NCI-H345 treated with DMSO at 0.1 percent for 48 hours (cell line): ENCODE results near the gene ATXN10.

ENCODE experiments used
- DNase-seq: peaks from one replicate; lab custom pipeline; 2025; ENCODE audit not compliant: unreplicated experiment; lab: John Stamatoyannopoulos, UW

Gene ATXN10

GRCh38 chr22:45819305-45819704 lies 147.7 kb downstream of the ATXN10 start:
- DNase-seq, result no peak

DNA sequence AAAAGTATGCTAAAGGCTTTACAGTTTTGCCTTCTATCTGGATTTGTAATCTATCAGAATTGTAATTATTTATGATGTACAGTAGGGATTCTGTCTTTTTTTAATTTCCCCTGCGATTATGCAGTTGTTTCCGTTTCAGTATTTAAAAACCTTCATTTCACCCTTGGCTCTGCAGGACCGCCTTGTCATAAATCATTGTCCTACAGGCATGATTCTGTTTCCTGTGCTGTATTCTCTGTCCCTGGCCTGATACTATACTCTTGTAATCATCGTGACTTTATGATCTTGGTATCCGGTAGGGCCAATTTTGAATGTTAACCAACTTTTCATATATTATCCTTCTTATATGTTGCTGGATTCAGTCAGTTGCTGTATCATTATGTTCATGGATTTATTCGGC lies 151.7 kb downstream of the ATXN10 start:
- DNase-seq, result no peak

GRCh38 chr22:45826520-45826919 lies 154.9 kb downstream of the ATXN10 start:
- DNase-seq, result no peak

DNA sequence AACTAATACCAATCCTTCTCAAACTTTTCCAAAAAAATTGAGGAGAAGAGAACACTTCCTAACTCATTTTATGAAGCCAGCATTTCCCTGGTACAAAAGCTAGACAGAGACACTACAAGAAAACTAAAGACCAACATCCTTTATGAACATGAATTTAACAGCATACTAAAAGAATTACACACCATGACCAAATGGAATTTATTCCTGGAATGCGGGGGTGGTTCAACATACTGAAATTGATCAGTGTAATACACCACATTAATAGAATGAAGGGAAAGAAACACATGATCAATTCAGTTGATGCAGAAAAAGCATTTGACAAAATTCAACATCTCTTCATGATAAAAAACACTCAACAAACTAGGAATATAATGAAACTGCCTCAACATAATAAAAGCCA lies 157.2 kb downstream of the ATXN10 start:
- DNase-seq, result no peak

DNA sequence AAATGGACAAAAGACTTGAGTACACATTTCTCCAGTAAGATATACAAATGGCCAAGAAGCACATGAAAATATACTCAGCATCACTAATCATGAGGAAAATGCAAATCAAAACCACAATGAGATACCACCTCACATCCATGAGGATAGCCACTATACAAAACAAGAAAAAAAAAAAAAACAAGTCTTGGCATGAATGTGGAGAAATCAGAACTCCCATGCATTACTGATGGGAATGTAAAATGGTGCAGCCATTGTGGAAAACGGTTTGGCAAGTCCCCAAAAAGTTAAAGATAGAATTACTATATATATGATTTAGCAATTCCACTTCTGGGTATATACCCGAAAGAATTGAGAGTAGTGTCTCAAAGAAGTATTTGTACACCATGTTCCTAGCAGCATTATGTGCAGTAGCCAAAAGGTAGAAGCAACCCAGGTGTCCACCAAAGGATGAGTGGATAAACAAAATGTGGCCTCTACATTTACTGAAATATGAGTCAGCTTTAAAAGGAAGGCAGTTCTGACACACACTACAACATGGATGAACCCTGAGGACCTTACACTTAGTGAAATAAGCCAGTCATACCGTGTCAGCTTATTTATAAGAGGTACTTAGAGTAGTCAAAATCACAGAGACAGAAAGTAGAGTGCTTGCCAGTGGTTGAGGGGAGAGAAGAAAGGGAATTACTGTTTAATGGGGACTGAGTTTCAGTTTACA lies 159.1 kb downstream of the ATXN10 start:
- no peak for DNase-seq

- DNase-seq, result no peak
Measured at GRCh38 chr22:45831394-45831793, 159.8 kb downstream of the ATXN10 start.

GRCh38 chr22:45832180-45832579 lies 160.5 kb downstream of the ATXN10 start:
- no peak for DNase-seq

GRCh38 chr22:45832959-45833580 lies 161.4 kb downstream of the ATXN10 start:
- no peak for DNase-seq

- no peak for DNase-seq
Measured at GRCh38 chr22:45833613-45834012, 162.0 kb downstream of the ATXN10 start.

DNA sequence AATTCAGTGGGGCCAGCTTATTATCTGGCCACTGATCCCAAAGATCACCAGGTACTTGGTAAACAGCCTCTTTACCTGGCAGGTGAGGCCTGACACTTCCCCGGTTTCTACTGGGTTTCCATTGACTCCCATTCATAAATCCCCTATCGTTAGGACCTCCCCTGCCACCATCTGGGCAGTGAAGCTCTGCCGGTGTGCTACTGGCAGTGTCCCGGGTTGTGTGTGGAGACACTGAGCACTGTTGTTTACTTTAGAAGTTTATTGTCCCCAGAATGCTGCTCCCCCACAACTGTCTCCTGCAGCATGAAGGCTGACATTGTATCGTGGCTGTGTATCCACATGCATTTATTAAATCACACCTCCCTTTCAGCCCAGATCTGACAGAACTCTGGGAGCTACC lies 162.6 kb downstream of the ATXN10 start:
- DNase-seq, result no peak

- DNase-seq, result no peak
Measured at GRCh38 chr22:45834795-45835194, 163.2 kb downstream of the ATXN10 start.

DNA sequence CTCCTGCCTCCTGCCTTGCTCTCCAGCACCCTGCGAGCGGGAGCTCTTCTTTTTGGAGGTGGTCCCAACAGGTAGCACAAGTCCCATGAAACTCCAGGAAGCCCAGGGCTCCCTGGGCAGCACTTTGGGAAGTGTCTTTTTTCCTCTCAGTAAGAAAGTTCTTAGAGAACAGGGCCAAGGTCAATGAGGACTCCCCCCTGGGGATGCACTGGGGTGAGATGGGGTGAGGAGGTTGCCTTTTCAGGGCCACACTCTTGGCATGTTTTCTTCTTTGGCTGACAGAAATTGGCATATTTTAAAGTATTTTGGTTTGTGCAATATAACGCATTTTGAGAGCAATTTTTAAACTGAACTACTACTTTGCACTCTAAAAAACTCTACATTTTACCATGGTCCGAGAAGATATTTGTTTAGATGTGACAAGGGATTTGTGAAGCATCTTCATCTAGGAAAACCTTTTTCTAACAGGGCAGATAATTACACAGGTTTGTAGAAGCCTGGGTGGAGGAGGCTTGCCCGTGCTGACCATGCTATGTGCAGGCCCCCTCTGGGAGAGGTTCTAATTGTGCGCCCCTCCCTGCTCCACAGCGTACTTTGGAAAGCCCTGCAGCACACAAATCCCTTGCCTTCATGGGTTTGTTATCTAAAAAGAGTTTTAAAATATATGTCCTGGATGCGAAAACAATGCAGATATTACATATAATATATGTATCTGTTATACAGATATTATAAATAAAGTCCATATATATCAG lies 165.0 kb downstream of the ATXN10 start:
- DNase-seq, result no peak

- DNase-seq, result no peak
Measured at GRCh38 chr22:45837508-45837907, 165.9 kb downstream of the ATXN10 start.

DNA sequence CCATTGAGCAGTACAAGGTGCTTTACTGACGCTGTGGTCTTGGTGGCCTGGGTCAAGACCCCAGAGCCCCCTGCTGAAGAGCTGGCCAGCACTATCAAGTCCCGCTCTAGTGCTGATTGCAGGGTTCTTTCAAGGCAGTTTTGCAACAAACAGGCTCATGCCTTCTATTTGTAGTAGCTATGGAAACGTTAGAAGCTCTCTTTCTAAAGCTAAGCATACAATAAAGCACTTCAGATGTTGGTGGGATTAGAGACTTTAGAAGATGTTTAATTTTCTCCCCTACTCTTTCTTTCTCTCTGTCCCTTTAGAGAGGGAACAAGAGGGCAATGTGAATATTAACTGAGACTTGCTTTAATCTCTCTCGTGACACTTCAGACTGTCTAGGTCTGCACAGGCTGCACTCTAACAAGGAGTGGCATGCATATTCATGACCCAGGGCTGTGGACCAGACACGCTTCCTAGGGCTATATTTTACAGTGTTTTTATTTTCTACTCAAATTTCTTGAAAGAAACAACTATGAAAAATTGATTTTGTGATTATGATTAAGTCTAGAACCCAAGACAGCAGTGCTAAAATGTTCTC lies 166.8 kb downstream of the ATXN10 start:
- no peak for DNase-seq

DNA sequence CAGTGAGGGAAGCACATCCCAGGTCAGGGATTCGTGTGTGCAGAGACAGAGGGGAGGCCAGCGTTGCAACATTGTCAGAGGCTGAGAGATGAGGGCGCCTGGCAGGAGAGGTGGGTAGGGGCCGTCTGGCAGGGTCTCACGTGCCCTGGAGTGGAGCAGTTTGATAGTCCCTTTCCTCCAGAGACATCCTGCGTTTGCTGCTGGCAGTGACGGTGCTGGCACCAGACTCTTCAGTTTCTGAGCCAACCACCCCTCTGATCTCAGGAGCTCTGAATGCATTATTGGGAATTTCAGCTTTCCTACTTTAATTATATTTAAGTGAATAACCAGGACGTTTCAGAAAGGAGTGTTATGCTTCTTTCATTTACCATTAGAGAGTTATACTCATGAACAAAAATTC lies 168.8 kb downstream of the ATXN10 start:
- no peak for DNase-seq

GRCh38 chr22:45842291-45842991 lies 170.8 kb downstream of the ATXN10 start:
- DNase-seq, result no peak

DNA sequence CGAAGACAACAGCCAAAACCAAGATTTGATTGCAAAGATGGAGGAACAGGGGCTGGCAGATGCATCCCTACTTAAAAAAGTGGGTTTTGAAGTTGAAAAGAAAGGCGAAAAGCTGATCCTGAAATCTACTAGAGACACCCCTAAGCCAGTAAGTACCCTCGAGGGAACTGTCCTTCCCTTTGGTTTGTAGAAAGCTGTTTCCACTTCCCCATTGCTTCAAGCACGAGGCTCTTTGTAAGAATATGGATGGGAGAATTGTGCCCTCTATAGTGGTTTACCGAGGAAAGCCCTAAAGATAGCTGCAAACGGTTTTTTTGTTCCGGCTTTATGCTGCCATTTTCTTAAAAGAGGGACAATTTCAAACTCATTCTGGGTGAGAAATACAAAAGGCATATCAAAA lies 171.4 kb downstream of the ATXN10 start:
- DNase-seq, result no peak

DNA sequence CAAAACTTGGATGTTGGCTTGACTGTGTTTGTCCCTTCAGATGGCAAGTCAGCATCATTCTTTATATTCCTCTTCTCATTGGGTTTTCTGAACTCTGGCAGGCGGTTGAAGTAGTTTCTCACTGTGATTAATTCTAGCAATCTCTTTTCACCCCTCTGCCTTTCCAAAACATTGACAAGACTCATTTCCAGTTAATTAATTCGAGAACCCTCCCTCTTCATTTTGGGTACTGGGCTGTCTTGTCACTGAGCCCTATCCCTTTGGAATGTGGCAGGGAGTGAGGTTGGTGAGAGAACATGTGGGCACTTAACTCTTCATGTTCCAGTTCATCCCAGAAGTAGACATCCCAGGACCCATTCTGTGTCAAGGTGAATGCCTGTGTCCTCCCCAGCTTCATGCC lies 172.4 kb downstream of the ATXN10 start:
- DNase-seq, result no peak

DNA sequence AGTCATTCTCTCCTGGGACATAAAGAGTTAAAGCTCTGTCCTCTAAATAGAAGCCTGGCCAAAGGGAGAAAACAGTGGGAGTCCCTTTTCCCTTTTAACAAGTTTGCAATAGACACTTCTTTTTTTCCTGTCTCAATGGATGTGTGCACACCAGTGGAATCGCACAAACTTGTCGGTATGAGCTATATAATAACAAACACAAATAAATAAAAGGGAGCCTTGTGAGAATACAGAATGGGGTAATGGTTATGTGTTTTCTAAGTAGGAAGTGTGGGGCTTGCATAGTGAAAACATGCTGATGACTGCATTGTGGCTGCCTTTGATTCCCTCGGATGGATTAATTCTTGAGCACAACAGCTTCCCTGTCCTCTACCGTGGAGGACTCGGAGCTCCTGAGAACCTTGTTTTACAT lies 173.4 kb downstream of the ATXN10 start:
- DNase-seq, result no peak

DNA sequence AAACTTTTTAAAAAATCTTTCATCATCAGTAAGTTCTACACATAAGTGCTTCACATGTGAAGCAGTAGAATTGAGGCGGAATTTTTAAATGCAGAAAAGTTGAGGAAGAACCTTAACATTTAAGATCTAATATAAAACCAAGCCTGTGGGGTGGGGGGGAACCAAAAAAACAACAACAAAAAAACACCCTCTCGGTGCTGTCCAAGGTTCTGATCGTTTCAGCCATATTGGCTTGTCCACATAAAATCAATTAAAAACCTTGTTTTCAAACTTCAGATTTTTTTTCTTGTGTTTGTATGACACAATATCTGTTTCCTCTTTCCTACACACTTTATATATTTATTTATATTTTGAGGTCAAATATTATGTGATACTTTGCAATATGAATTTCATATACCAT lies 175.3 kb downstream of the ATXN10 start:
- DNase-seq, result no peak

DNA sequence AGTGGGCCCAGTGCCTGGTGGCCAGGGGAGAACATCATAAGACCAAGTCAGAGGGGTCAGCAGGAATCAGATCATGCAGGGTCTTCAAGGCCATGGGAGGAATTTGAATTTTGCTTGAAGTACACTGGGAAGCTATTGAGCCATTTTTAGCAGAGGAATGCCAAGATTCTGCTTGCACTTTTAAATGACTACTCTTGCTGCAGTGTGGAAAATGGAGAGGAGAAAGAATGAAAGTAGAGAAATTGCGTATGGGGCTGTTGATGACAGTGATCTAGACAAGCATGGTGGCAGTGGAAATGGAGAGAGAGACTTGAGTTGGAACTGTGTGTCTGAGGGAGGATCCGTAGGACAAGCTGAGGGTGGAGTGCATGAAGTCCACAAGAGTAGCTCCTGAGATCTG lies 177.3 kb downstream of the ATXN10 start:
- no peak for DNase-seq
